CD14-positive monocyte (primary cell): ENCODE results near the gene PKNOX2. TPM values are rescaled to one million over a fixed set of nuclear protein-coding genes. Genes with fewer than 3 reads are reported as not detected.

Experiments
- DNase-seq, 3 donors: peaks; one replicate each; pipeline ENCODE4 v3.0.0-alpha.2; 2011 to 2022
- H2AFZ ChIP-seq: 2 replicates; pipeline ENCODE4 v1.6.0; 2012; ENCODE audit warnings: mild to moderate bottlenecking, low read depth, low read length, inconsistent platforms; ENCODE audit not compliant: insufficient read depth, poor library complexity, severe bottlenecking
- H3K27ac ChIP-seq, 2 donors: 1 replicate in 1 of 2; 2 replicates in 1 of 2; pipeline ENCODE4 v1.5.1; 2012 to 2013; ENCODE audit warnings: low read length in 2 of 2, control low read depth in 1 of 2, inconsistent platforms in 1 of 2, low read depth in 1 of 2, mild to moderate bottlenecking in 1 of 2
- H3K27me3 ChIP-seq, 2 donors: one replicate each; pipeline versions ENCODE4 v1.6.0 to v1.6.1; 2011 to 2013; ENCODE audit warnings: low read length in 2 of 2; ENCODE audit not compliant: control insufficient read depth in 2 of 2, insufficient read depth in 2 of 2
- H3K36me3 ChIP-seq, 2 donors: replicated peaks in 1 of 2; 1 replicate in 1 of 2; 2 replicates in 1 of 2; pipeline versions ENCODE4 v1.5.1 to v1.6.1; 2012 to 2013; ENCODE audit warnings: low read length in 2 of 2, control low read depth in 1 of 2, inconsistent platforms in 1 of 2, mild to moderate bottlenecking in 1 of 2; ENCODE audit not compliant: insufficient read depth in 2 of 2, control insufficient read depth in 1 of 2
- H3K4me1 ChIP-seq, 2 donors: 1 replicate in 1 of 2; 2 replicates in 1 of 2; pipeline versions ENCODE4 v1.5.1 to v1.6.1; 2012 to 2013; ENCODE audit warnings: low read length in 2 of 2, control low read depth in 1 of 2, inconsistent platforms in 1 of 2, mild to moderate bottlenecking in 1 of 2, moderate library complexity in 1 of 2; ENCODE audit not compliant: insufficient read depth in 2 of 2, control insufficient read depth in 1 of 2
- H3K4me2 ChIP-seq: replicated peaks from 2 replicates; pipeline ENCODE3; 2012; ENCODE audit warnings: low read length, moderate library complexity, mild to moderate bottlenecking; ENCODE audit not compliant: poor library complexity, severe bottlenecking; ENCODE audit errors: extremely low read depth
- H3K4me3 ChIP-seq, 3 experiments: fragments of 200-600 bp in 1 of 3; sonication (generic) in 1 of 3; replicated peaks in 1 of 3; 1 replicate in 2 of 3; 2 replicates in 1 of 3; pipeline ENCODE4 v1.5.1; 2011 to 2013; ENCODE audit warnings: low read length in 3 of 3, mild to moderate bottlenecking in 3 of 3, control low read depth in 2 of 3, low read depth in 2 of 3, inconsistent platforms in 1 of 3, moderate library complexity in 1 of 3
- H3K79me2 ChIP-seq: 2 replicates; pipeline ENCODE4 v1.6.0; 2012; ENCODE audit warnings: mild to moderate bottlenecking, control low read depth, inconsistent platforms, low read length, moderate library complexity; ENCODE audit not compliant: insufficient read depth
- H3K9ac ChIP-seq: 2 replicates; pipeline ENCODE4 v1.6.0; 2017; ENCODE audit warnings: low read length, mild to moderate bottlenecking; ENCODE audit not compliant: insufficient read depth, poor library complexity, severe bottlenecking
- H3K9me3 ChIP-seq, 2 donors: replicated peaks in 1 of 2; 1 replicate in 1 of 2; 2 replicates in 1 of 2; pipeline versions ENCODE4 v1.5.1 to v1.6.1; 2012 to 2013; ENCODE audit warnings: low read length in 2 of 2, control low read depth in 1 of 2; ENCODE audit not compliant: control insufficient read depth in 1 of 2, insufficient read depth in 1 of 2
- H4K20me1 ChIP-seq: 2 replicates; pipeline ENCODE4 v1.6.0; 2012; ENCODE audit warnings: mild to moderate bottlenecking, low read length, control low read depth, moderate library complexity; ENCODE audit not compliant: insufficient read depth
- H3K27ac Mint-ChIP-seq, 7 donors: one replicate each; pipeline ENCODE4 v1.8.0; 2020; ENCODE audit warnings: mild to moderate bottlenecking in 7 of 7, mixed read lengths in 7 of 7, moderate library complexity in 6 of 7, inconsistent platforms in 2 of 7
- H3K27me3 Mint-ChIP-seq, 3 donors: one replicate each; pipeline ENCODE4 v1.8.0; 2021 to 2022; ENCODE audit warnings: low read depth in 3 of 3, mild to moderate bottlenecking in 3 of 3, mixed read lengths in 3 of 3, moderate library complexity in 3 of 3, inconsistent platforms in 1 of 3
- H3K36me3 Mint-ChIP-seq, 2 donors: one replicate each; pipeline ENCODE4 v1.8.0; 2020; ENCODE audit warnings: mixed read lengths in 2 of 2, inconsistent platforms in 1 of 2, mild to moderate bottlenecking in 1 of 2
- H3K4me1 Mint-ChIP-seq: one replicate; pipeline ENCODE4 v1.8.0; 2020; ENCODE audit warnings: mild to moderate bottlenecking, mixed read lengths
- H3K4me3 Mint-ChIP-seq, 2 donors: one replicate each; pipeline ENCODE4 v1.8.0; 2020; ENCODE audit warnings: mild to moderate bottlenecking in 2 of 2, mixed read lengths in 2 of 2, moderate library complexity in 1 of 2
- H3K9me3 Mint-ChIP-seq, 7 donors: one replicate each; pipeline ENCODE4 v1.8.0; 2020 to 2022; ENCODE audit warnings: mixed read lengths in 7 of 7, mild to moderate bottlenecking in 6 of 7, moderate library complexity in 6 of 7, inconsistent platforms in 2 of 7
- WGBS: methylation state at CpG from one replicate; pipeline ENCODE4 v1.1.5; 2013; ENCODE audit warnings: missing lambda C conversion rate; ENCODE audit not compliant: insufficient coverage; 5-methylcytosine and 5-hydroxymethylcytosine counted together
- intact Hi-C, 2 donors: fragments of 100-400 bp; cut with micrococcal nuclease; formaldehyde crosslinking; loops; one replicate each; pipeline versions ENCODE4 v1.15.0 to v1.15.1; 2023
- polyA plus RNA-seq, 3 donors: library from polyadenylated mRNA; depleted of rRNA in 1 of 3; unstranded in 2 of 3; stranded (reverse) in 1 of 3; fragments of 300-500 nt in 2 of 3; fragments of >200 nt in 1 of 3; fragmentation: Illumina TruSeq in 2 of 3; gene quantifications; 1 replicate in 2 of 3; 2 replicates in 1 of 3; pipeline ENCODE4 v1.2.3, GENCODE V29; 2012 to 2021
- TF ChIP-seq, protein P1 (sequence below): fragments of 200-600 bp; IDR thresholded peaks from one replicate; pipeline ENCODE4 v1.8.0; 2022; ENCODE audit warnings: antibody characterized with exemption, mild to moderate bottlenecking

Gene PKNOX2
- polyA plus RNA-seq, 3 donors: not detected

DNA sequence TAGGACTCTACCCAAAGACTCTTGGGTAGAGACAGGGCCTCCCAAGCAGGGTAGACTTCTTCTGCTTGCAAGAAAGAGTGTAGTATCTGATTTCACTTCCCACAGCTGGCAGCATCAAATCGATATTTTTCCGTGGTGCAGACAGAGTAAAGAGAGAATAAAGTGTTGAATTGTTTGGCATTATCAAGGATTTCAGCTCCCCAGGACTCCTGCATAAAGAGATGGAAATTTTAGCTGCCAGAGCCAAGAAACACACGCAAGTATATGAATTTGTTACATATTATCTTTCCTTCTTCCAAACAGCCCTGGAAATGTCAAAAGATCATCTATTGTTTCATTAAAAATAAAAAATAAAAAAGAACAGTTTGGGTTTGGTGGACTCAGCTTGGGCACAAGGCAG is 136.8 kb downstream of the PKNOX2 start:
- no peaks in the 10 kb centered on the region for H3K27me3 ChIP-seq
- Mint-ChIP-seq H3K36me3 (no peaks in the 10 kb centered on the region), H3K9me3 (no peaks in the 10 kb centered on the region), H3K4me1 (no peaks in the 10 kb centered on the region), H3K4me3 (no peak overlapping the region), H3K27ac (no peak overlapping the region), H3K27me3 (peaks cover 0 to 4% (median 0%) of the 10 kb centered on the region in 3 donors)
- no peaks in the 10 kb centered on the region for H3K79me2 ChIP-seq
- DNase-seq: no peak
- H3K4me3 ChIP-seq: no peak overlapping the region
- WGBS: no CpG with 5 or more reads among the region's 3 CpGs
- no peak overlapping the region for H3K27ac ChIP-seq
- H3K4me2 ChIP-seq: no peak overlapping the region
- no peaks in the 10 kb centered on the region for H3K36me3 ChIP-seq
- H3K9me3 ChIP-seq: no peaks in the 10 kb centered on the region
- H2AFZ ChIP-seq: no peak overlapping the region
- no peak overlapping the region for H3K9ac ChIP-seq
- intact Hi-C loops: no loop called here
- no peaks in the 10 kb centered on the region for H4K20me1 ChIP-seq
- TF ChIP-seq, protein P1, sequence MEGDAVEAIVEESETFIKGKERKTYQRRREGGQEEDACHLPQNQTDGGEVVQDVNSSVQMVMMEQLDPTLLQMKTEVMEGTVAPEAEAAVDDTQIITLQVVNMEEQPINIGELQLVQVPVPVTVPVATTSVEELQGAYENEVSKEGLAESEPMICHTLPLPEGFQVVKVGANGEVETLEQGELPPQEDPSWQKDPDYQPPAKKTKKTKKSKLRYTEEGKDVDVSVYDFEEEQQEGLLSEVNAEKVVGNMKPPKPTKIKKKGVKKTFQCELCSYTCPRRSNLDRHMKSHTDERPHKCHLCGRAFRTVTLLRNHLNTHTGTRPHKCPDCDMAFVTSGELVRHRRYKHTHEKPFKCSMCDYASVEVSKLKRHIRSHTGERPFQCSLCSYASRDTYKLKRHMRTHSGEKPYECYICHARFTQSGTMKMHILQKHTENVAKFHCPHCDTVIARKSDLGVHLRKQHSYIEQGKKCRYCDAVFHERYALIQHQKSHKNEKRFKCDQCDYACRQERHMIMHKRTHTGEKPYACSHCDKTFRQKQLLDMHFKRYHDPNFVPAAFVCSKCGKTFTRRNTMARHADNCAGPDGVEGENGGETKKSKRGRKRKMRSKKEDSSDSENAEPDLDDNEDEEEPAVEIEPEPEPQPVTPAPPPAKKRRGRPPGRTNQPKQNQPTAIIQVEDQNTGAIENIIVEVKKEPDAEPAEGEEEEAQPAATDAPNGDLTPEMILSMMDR: no peak
- H3K4me1 ChIP-seq: no peaks in the 10 kb centered on the region

DNA sequence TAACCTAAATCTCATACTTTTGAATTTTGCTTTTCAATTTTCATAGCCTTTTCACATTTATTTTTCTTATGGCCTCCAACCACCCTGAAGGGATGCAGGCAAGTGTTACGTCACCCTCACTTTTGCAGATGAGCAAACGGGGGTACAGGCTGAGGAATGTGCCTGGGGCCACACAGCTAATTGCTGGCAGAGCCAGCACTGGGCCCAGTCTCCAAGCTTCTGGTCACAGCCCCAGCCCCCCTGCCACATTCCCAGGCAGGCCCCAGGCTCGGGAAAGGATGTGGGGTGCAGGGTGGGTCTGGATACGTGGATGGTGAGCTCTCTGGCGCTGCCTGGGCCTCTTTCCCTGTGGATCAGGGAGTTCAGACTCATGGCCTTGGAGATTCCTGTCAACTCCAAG is 138.6 kb downstream of the PKNOX2 start:
- Histone ChIP-seq H3K27ac (no peak overlapping the region), H3K4me3 (no peak overlapping the region), H3K27me3 (no peaks in the 10 kb centered on the region), H3K4me1 (no peaks in the 10 kb centered on the region), H3K36me3 (no peaks in the 10 kb centered on the region), H4K20me1 (no peaks in the 10 kb centered on the region), H3K79me2 (no peaks in the 10 kb centered on the region), H2AFZ (no peak overlapping the region), H3K4me2 (no peak overlapping the region), H3K9ac (no peak overlapping the region), H3K9me3 (no peaks in the 10 kb centered on the region)
- 88% methylated on average over 4 of the region's 5 CpGs for WGBS
- Mint-ChIP-seq H3K4me3 (no peak overlapping the region), H3K27ac (no peak overlapping the region), H3K27me3 (peaks cover 0 to 4% (median 0%) of the 10 kb centered on the region in 3 donors), H3K36me3 (no peaks in the 10 kb centered on the region), H3K9me3 (no peaks in the 10 kb centered on the region), H3K4me1 (no peaks in the 10 kb centered on the region)
- no peak for DNase-seq
- intact Hi-C loops: no loop called here
- TF ChIP-seq, protein P1: no peak
